ENCODE data around the gene PLA2G2D.

- TF ChIP-seq CTCF (conservative IDR thresholded peaks at IDR 0.05; ENCODE audit: low read length) (no peak), EZH2phosphoT487 (IDR thresholded peaks at IDR 0.05; ENCODE audit: borderline replicate concordance) (no peak)
Observed at GRCh38 chr1:20120796-20121195, 1.5 kb upstream of the PLA2G2D start.
